ENCODE results near the gene SIGMAR1. TPM values are rescaled to one million over a fixed set of nuclear protein-coding genes. Genes with fewer than 3 reads are reported as not detected.

Gene SIGMAR1
- total RNA-seq, 1 experiment from 2014 or later, result 99.8 TPM

GRCh38 chr9:34611251-34611810, 26.3 kb downstream of the SIGMAR1 start:
- BruUV-seq (replicated peaks), result TSS peak; percentile 61
- intact Hi-C loops (cut with micrococcal nuclease), result no loop called here

DNA sequence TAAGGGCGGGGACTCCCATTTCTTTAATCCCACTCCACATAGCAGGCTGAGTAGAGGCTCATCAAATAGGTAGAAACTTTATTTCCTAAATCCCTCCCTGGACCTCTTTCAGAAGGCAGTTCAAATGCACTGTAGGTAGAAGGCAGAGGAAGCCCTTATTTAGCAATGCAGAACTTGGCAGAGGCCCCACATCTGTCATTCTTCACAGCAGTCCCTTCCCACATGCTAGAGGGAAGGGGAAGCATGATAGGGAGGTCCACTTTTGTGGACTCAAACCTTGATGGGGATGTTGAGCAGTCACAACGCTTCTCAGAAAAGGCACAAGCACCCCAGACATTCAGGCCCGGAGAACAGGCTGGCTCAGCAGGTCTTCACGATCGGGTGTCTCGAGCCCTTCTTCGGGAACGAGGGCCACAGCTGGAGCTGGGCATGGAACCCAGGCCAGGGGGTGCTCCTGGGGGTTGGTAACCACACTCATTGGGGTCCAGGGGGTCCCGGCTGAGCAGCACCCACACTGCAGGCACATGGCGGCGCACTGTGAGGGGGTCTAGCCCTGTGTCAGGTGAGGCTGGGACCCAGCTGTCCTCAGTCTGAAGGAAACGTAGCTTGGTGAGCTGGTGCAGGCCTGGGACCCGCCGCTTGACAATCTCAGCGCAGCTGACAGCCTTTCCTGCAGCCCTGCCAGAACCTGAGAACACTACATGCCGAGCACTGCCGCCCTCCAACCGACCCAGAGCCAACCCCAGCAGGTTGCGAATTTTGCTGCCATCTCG, 27.0 kb downstream of the SIGMAR1 start:
- peaks cover 14% of the 10 kb centered on the region for H3K4me1 Mint-ChIP-seq (ENCODE audit: insufficient read depth, unreplicated experiment)
- no peaks in the 10 kb centered on the region for H3K9me3 Mint-ChIP-seq (ENCODE audit: unreplicated experiment)
- H3K27me3 Mint-ChIP-seq (ENCODE audit: insufficient read depth, unreplicated experiment), result no peaks in the 10 kb centered on the region
- H3K36me3 Mint-ChIP-seq (ENCODE audit: insufficient read depth, unreplicated experiment), result peaks cover 12% of the 10 kb centered on the region
- BruUV-seq (replicated peaks), result no TSS peak
- intact Hi-C loops (cut with micrococcal nuclease), result no loop called here
- POLR2A ChIA-PET, result interaction anchor here (0.5 to 2.4 kb wide), 8 partner anchors 10 to 355 kb away, joined by 3 to 21 read pairs (median 4); partner anchors contain the start of genes DCTN3 and SIGMAR1
- CTCF ChIA-PET, result interaction anchor here (0.6 to 8.8 kb wide), 7 partner anchors 11 to 246 kb away, joined by 3 to 113 read pairs (median 4); partner anchors contain the start of gene SIGMAR1
- no peak for DNase-seq (ENCODE audit: unreplicated experiment)
- H3K4me3 Mint-ChIP-seq (ENCODE audit: unreplicated experiment), result peak overlapping the region; percentile 91
- TF ChIP-seq, protein P1, sequence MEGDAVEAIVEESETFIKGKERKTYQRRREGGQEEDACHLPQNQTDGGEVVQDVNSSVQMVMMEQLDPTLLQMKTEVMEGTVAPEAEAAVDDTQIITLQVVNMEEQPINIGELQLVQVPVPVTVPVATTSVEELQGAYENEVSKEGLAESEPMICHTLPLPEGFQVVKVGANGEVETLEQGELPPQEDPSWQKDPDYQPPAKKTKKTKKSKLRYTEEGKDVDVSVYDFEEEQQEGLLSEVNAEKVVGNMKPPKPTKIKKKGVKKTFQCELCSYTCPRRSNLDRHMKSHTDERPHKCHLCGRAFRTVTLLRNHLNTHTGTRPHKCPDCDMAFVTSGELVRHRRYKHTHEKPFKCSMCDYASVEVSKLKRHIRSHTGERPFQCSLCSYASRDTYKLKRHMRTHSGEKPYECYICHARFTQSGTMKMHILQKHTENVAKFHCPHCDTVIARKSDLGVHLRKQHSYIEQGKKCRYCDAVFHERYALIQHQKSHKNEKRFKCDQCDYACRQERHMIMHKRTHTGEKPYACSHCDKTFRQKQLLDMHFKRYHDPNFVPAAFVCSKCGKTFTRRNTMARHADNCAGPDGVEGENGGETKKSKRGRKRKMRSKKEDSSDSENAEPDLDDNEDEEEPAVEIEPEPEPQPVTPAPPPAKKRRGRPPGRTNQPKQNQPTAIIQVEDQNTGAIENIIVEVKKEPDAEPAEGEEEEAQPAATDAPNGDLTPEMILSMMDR (IDR thresholded peaks at IDR 0.05; ENCODE audit: unreplicated experiment), result no peak
- peak overlapping the region; percentile 97 for H3K27ac Mint-ChIP-seq (ENCODE audit: low read depth, unreplicated experiment)

More at GRCh38 chr9:34611251-34611810, 26.3 kb downstream of the SIGMAR1 start:
- no peak for DNase-seq (ENCODE audit: unreplicated experiment)
- H3K27ac Mint-ChIP-seq (ENCODE audit: low read depth, unreplicated experiment), result peak overlapping the region; percentile 97
- peak overlapping the region; percentile 91 for H3K4me3 Mint-ChIP-seq (ENCODE audit: unreplicated experiment)
- CTCF ChIA-PET, result interaction anchor here (0.6 to 8.8 kb wide), 8 partner anchors 12 to 245 kb away, joined by 3 to 113 read pairs (median 4); partner anchors contain the start of gene SIGMAR1
- TF ChIP-seq, protein P1 (IDR thresholded peaks at IDR 0.05; ENCODE audit: unreplicated experiment), result no peak
- H3K4me1 Mint-ChIP-seq (ENCODE audit: insufficient read depth, unreplicated experiment), result peaks cover 14% of the 10 kb centered on the region
- H3K36me3 Mint-ChIP-seq (ENCODE audit: insufficient read depth, unreplicated experiment), result peaks cover 17% of the 10 kb centered on the region
- H3K9me3 Mint-ChIP-seq (ENCODE audit: unreplicated experiment), result no peaks in the 10 kb centered on the region
- no peaks in the 10 kb centered on the region for H3K27me3 Mint-ChIP-seq (ENCODE audit: insufficient read depth, unreplicated experiment)
- POLR2A ChIA-PET, result interaction anchor here (0.5 to 2.4 kb wide), 8 partner anchors 9 to 355 kb away, joined by 3 to 21 read pairs (median 4); partner anchors contain the start of genes DCTN3 and SIGMAR1

DNA sequence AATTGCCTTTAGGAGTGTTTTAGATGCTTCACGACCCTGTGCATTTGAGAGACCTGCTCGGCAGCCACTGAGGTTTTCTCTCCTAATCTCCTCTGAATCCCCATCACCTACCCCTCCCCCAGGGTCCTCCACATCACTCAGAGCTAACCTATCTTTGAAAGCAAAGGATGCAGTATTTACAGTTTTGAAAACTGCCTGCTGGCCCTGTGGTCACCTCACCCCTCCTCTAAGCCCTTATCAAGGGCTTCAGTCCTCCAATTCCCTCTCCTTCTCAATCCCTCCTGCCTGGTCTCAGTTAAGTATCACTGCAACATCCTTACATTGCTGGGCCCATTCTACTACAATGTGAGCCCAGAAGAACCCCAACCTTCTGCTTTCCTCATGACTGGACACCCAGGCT, 30.3 kb downstream of the SIGMAR1 start:
- TF ChIP-seq, protein P1 (IDR thresholded peaks at IDR 0.05; ENCODE audit: unreplicated experiment), result no peak
- Mint-ChIP-seq H3K4me3 (ENCODE audit: unreplicated experiment) (no peak overlapping the region), H3K36me3 (ENCODE audit: insufficient read depth, unreplicated experiment) (peaks cover 6% of the 10 kb centered on the region), H3K9me3 (ENCODE audit: unreplicated experiment) (no peaks in the 10 kb centered on the region), H3K4me1 (ENCODE audit: insufficient read depth, unreplicated experiment) (peaks cover 5% of the 10 kb centered on the region), H3K27me3 (ENCODE audit: insufficient read depth, unreplicated experiment) (no peaks in the 10 kb centered on the region), H3K27ac (ENCODE audit: low read depth, unreplicated experiment) (no peak overlapping the region)
- no peak for DNase-seq (ENCODE audit: unreplicated experiment)
- POLR2A ChIA-PET, result interaction anchor here (0.6 to 0.7 kb wide), 2 partner anchors 37 to 559 kb away, joined by 3 to 4 read pairs; no protein-coding TSS in a partner anchor
- no TSS peak for BruUV-seq (replicated peaks)
- CTCF ChIA-PET, result interaction anchor here (0.6 to 5.1 kb wide), 5 partner anchors 15 to 745 kb away, joined by 3 to 42 read pairs (median 10); no protein-coding TSS in a partner anchor
- intact Hi-C loops (cut with micrococcal nuclease), result loop anchor here (10.0 kb wide), 1 partner anchor 353 kb away; no protein-coding TSS in a partner anchor

GRCh38 chr9:34606905-34607304, 30.7 kb downstream of the SIGMAR1 start:
- DNase-seq (ENCODE audit: unreplicated experiment), result no peak
- peaks cover 6% of the 10 kb centered on the region for H3K36me3 Mint-ChIP-seq (ENCODE audit: insufficient read depth, unreplicated experiment)
- ChIA-PET CTCF (interaction anchor here (0.6 to 5.1 kb wide), 6 partner anchors 15 to 894 kb away, joined by 3 to 42 read pairs (median 6); no protein-coding TSS in a partner anchor), POLR2A (interaction anchor here (0.5 to 0.6 kb wide), 3 partner anchors 276 to 1157 kb away, joined by 3 read pairs; no protein-coding TSS in a partner anchor)
- BruUV-seq (replicated peaks), result no TSS peak
- intact Hi-C loops (cut with micrococcal nuclease), result loop anchor here (10.0 kb wide), 1 partner anchor 352 kb away; no protein-coding TSS in a partner anchor
- no peak overlapping the region for H3K4me3 Mint-ChIP-seq (ENCODE audit: unreplicated experiment)
- H3K27ac Mint-ChIP-seq (ENCODE audit: low read depth, unreplicated experiment), result no peak overlapping the region
- TF ChIP-seq, protein P1 (IDR thresholded peaks at IDR 0.05; ENCODE audit: unreplicated experiment), result no peak
- no peaks in the 10 kb centered on the region for H3K27me3 Mint-ChIP-seq (ENCODE audit: insufficient read depth, unreplicated experiment)
- H3K9me3 Mint-ChIP-seq (ENCODE audit: unreplicated experiment), result no peaks in the 10 kb centered on the region
- H3K4me1 Mint-ChIP-seq (ENCODE audit: insufficient read depth, unreplicated experiment), result peaks cover 5% of the 10 kb centered on the region
